HG03280 (cell line): Measurements from ENCODE around the gene ADIPOR2.
A peak's percentile ranks its signal among the peaks of the same experiment; 100 is the strongest.

Experiments
- ATAC-seq: cut with Tn5 transposase; IDR thresholded peaks from one replicate; pipeline ENCODE4 v1.9.1; 2021; ENCODE audit warnings: mild to moderate bottlenecking, moderate library complexity; ENCODE audit not compliant: unreplicated experiment

ADIPOR2 gene

GRCh38 chr12:1690578-1691122 is at the start of gene ADIPOR2:
Gene ADIPOR2 (plus strand): TSS chr12:1691070. CDS start chr12:1754344, 63,274 bp downstream.
- peak; percentile 94 for ATAC-seq

GRCh38 chr12:1642513-1642912 is 48.4 kb upstream of the ADIPOR2 start:
- no peak for ATAC-seq

- ATAC-seq, result no peak
Observed at GRCh38 chr12:1643043-1643442, 47.8 kb upstream of the ADIPOR2 start.

- ATAC-seq, result no peak
Observed at GRCh38 chr12:1643905-1644533, 46.9 kb upstream of the ADIPOR2 start.

- ATAC-seq, result no peak
Observed at GRCh38 chr12:1644534-1645438, 46.1 kb upstream of the ADIPOR2 start.

GRCh38 chr12:1645819-1646218 is 45.1 kb upstream of the ADIPOR2 start:
- no peak for ATAC-seq

GRCh38 chr12:1646569-1647284 is 44.1 kb upstream of the ADIPOR2 start:
- no peak for ATAC-seq

- ATAC-seq, result no peak
Observed at GRCh38 chr12:1647285-1647669, 43.6 kb upstream of the ADIPOR2 start.

GRCh38 chr12:1650260-1650977 is 40.5 kb upstream of the ADIPOR2 start:
- ATAC-seq, result no peak

GRCh38 chr12:1650978-1651361 is 39.9 kb upstream of the ADIPOR2 start:
- no peak for ATAC-seq

- ATAC-seq, result no peak
Observed at GRCh38 chr12:1651946-1652345, 38.9 kb upstream of the ADIPOR2 start.

GRCh38 chr12:1655225-1655788 is 35.6 kb upstream of the ADIPOR2 start:
- ATAC-seq, result no peak

GRCh38 chr12:1656902-1657301 is 34.0 kb upstream of the ADIPOR2 start:
- ATAC-seq, result no peak

GRCh38 chr12:1657688-1658087 is 33.2 kb upstream of the ADIPOR2 start:
- ATAC-seq, result no peak

- ATAC-seq, result no peak
Observed at GRCh38 chr12:1660304-1661187, 30.3 kb upstream of the ADIPOR2 start.

- peak; percentile 74 for ATAC-seq
Observed at GRCh38 chr12:1661553-1662335, 29.1 kb upstream of the ADIPOR2 start.

GRCh38 chr12:1662761-1663439 is 28.0 kb upstream of the ADIPOR2 start:
- no peak for ATAC-seq
